Subcutaneous adipose tissue (tissue), 4 donors: ENCODE data around the gene HLCS. TPM values are rescaled to one million over a fixed set of nuclear protein-coding genes. Genes with fewer than 3 reads are reported as not detected.

Experiments used
- total RNA-seq, 4 donors: library from RNA; depleted of rRNA; stranded (reverse); fragments of >200 nt; gene quantifications; one replicate each; pipeline ENCODE4 v1.1.0, GENCODE V29; 2016
- TF ChIP-seq, protein P1 (sequence below): fragments of 450-650 bp; IDR thresholded peaks from one replicate; pipeline ENCODE4 v1.5.1; 2016; ENCODE audit warnings: low read depth, mild to moderate bottlenecking, control low read depth, antibody characterized with exemption, moderate library complexity

The HLCS gene
- total RNA-seq, 4 donors from 2014 or later = 14.6 to 30.3 (median 23.7) TPM

DNA sequence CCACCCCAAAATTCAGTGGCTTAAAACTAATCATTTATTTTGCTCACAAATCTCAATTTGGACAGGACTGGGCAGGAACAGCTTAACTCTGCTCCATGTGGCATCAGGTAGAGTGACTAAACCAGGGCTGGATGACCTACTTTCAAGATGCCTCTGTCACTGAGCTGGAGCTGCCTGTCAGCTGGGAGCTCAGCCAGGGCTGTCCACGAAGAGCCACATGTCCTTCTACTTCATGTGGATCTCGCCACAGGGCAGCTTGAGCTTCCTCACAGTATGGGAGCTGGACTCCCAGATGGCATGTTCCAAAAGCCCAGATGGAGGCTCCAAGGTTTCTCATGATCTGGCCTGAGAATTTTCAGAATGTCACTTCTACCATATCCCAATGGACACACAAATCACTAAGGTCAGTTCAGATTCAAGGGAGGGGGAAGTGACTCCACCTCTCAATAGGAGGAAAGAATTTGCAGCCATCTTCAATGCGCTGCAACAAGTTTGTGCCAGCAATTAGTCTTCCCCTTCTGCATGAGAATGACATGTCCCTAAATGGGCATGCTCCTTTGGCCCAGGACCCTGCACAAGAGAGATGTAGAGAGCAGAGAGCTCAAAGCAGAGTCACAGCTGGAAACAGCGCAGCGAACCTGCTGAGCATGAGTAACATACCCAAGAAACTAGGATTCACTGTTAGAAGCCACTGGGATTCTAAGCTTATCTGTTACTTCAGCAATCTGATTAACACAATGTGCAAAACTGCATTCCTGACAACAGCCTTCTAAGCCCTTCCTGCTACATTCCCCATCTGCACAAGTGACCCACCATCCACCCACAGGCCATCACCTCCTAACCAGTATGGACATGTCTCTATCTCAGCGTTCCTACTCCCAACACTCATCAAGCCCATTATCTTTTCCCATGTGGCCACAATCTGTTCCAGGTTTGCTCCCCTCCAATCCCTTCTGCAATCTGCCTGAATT lies 17.0 kb downstream of the HLCS start:
- TF ChIP-seq, protein P1, sequence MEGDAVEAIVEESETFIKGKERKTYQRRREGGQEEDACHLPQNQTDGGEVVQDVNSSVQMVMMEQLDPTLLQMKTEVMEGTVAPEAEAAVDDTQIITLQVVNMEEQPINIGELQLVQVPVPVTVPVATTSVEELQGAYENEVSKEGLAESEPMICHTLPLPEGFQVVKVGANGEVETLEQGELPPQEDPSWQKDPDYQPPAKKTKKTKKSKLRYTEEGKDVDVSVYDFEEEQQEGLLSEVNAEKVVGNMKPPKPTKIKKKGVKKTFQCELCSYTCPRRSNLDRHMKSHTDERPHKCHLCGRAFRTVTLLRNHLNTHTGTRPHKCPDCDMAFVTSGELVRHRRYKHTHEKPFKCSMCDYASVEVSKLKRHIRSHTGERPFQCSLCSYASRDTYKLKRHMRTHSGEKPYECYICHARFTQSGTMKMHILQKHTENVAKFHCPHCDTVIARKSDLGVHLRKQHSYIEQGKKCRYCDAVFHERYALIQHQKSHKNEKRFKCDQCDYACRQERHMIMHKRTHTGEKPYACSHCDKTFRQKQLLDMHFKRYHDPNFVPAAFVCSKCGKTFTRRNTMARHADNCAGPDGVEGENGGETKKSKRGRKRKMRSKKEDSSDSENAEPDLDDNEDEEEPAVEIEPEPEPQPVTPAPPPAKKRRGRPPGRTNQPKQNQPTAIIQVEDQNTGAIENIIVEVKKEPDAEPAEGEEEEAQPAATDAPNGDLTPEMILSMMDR = no peak

DNA sequence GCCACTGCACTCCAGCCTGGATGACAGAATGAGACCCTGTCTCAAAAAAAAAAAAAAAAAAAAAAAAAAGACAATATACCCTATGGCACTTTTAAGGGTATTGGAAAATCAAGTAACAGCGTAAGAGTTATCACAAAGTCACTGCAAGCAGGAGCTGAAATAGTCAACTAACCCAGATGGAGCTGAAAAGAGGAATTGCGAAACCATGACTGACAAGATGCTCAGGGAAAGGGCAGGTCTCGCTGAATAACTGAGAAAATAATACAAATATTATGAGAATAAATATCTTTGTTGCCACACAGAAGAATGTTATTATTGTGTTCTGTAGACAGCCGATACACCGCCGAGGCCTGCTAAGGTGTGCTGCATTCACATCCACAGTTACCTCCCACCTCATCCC lies 17.8 kb downstream of the HLCS start:
- TF ChIP-seq, protein P1 = no peak

DNA sequence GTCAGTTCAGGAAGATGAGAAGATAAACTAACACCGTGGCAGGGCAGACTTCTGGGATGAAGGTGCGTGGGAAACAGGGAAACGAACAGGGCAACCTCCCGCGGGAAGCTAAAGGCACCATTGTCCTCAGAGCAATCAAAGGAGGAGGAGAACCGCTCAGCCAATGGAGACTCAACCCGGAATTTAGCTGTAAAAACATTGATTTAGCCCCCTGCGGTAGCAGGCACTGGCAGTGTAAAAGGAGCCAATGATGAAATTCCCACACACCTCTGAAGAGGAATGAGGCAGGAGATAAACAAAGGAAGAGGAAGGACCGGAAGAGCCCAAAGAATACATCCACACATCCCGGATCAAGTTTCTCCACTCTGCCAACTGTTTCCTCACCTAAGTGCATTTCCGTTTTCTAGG lies 19.5 kb downstream of the HLCS start:
- TF ChIP-seq, protein P1 = no peak

DNA sequence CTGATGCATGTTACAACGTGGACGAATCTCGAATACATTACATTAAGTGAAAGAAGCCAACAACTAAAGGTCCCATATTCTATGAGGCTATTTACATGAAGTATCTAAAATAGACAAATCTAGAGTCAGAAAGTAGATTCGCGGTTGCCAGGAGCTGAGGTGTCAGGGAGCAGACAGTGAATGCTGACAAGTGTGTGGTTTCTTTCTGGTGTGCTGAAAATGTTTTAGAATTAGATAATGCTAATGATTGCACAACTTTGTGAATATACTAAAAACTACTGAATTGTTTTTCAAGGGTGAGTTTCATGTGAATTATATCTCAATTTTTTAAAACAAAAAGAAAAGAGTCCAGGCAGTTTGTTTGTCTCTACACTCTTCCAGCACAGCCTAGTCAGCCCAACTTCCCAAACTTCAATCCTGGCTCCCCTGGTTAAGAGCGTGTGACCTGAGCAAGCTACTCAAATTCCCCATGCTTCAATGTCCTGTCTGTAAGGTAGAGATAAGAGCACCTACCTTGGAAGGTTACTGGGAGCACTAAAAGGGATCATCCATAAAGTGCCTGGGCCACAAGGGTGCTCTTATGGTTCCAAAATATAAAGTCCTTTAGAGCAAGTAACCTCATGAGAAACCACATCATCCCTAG lies 20.9 kb downstream of the HLCS start:
- TF ChIP-seq, protein P1 = no peak

DNA sequence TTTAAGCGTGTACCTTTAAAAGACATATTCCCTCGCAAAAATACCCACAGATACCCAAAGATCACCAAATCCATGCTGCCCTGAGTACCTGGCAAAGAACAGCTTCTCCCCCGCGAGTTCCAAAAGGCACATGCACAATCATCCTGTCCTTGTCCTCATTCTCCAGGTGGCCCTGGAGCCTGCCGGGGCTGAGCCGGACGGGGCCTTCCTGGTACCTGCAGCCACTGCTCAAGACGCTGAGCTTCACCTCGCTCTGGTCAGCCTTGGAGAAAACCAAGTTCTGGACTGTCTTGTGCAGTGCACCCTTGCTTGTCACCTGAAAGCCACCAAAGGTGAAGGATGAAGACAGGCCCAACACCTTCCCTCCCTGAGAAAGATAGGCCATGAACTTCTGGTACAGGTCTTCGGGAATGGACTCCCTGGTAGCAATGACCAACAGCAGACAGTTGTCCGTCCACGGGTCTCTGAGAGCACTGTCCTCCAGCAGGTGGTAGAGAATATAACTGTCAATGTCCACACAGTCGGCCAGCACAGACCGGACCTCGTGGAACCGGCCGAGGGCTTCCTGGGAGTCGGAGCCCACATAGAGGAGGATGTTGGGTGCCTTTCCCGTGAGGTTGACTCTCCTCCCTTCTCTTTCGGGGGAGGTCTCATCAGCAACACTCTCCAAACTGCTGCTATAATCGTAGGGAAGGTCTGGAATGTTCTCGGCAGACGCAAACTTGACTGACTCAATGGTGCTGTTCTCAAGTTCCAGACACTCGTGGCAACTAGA lies 29.9 kb downstream of the HLCS start:
- TF ChIP-seq, protein P1 = no peak

DNA sequence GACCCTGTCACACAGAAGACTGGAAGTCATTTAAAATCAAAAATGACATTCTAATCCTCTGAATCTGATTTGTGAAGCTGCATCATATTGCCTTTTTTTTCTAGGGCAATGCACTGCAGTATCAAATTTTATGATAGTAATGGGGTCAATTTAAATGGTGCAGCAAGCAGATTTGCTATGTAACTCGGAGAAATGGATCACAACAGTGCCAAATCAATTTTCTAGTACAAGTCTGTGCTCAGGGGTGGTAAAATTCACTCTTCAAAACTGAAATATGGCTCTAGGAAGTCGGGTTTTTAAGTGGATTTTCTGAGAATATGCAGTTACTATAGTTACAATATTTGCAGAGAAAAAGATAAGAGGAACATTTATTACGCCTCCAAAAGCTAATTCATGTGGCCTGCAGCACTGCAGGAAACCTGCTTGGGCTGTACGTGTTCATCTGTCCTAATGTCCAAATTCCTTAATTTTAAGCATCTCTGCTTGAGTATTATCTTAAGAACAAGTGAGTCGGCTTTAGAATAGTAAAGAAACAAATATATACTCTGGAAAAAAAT lies 31.5 kb downstream of the HLCS start:
- TF ChIP-seq, protein P1 = no peak
